H1 (cell line): Measurements from ENCODE around the gene CD99. TPM values are rescaled to one million over a fixed set of nuclear protein-coding genes. Genes with fewer than 3 reads are reported as not detected.

ENCODE experiments used
- CTCF ChIA-PET: fragments of 300-600 bp; sonication (Branson Sonifier 250); formaldehyde crosslinking; loops from one replicate; lab custom pipeline; 2021; ENCODE audit not compliant: partially characterized antibody; lab: Charles Lee
- POLR2A ChIA-PET: fragments of 300-600 bp; sonication (Branson Sonifier 250); formaldehyde crosslinking; loops from one replicate; lab custom pipeline; 2021; ENCODE audit warnings: inconsistent platforms; ENCODE audit not compliant: partially characterized antibody; lab: Charles Lee
- DNase-seq, 2 experiments: peaks; one replicate each; pipeline versions ENCODE4 v3.0.0 to v3.0.0-alpha.2; 2010 to 2022; ENCODE audit warnings: low spot score in 2 of 2, low read depth in 1 of 2, mixed read lengths in 1 of 2
- FAIRE-seq: peaks from 2 replicates; lab custom pipeline; 2011; peaks lifted over from hg19 to GRCh38; lab: Jason Lieb, UNC
- H2AFZ ChIP-seq: 2 replicates; pipeline ENCODE4 v1.8.1; 2012; ENCODE audit warnings: low read length, inconsistent platforms
- H2AK5ac ChIP-seq: 2 replicates; pipeline ENCODE4 v1.6.1; 2013; ENCODE audit warnings: low read depth, low read length
- H2BK120ac ChIP-seq: replicated peaks from 2 replicates; pipeline ENCODE3; 2013; ENCODE audit warnings: low read depth, low read length, inconsistent platforms
- H2BK12ac ChIP-seq: 2 replicates; pipeline ENCODE4 v1.6.1; 2013; ENCODE audit warnings: low read depth, low read length
- H2BK15ac ChIP-seq: 2 replicates; pipeline ENCODE4 v1.6.1; 2013; ENCODE audit warnings: low read length
- H2BK20ac ChIP-seq: 2 replicates; pipeline ENCODE4 v1.6.1; 2013; ENCODE audit warnings: low read length
- H2BK5ac ChIP-seq: 2 replicates; pipeline ENCODE4 v1.6.1; 2013; ENCODE audit warnings: low read depth, low read length
- H3K14ac ChIP-seq: 2 replicates; pipeline ENCODE4 v1.6.1; 2013; ENCODE audit warnings: inconsistent platforms; ENCODE audit not compliant: insufficient read length
- H3K18ac ChIP-seq: 2 replicates; pipeline ENCODE4 v1.6.1; 2013; ENCODE audit warnings: low read length; ENCODE audit errors: extremely low read depth
- H3K23ac ChIP-seq: 2 replicates; pipeline ENCODE4 v1.6.1; 2013; ENCODE audit warnings: inconsistent platforms; ENCODE audit not compliant: insufficient read length
- H3K23me2 ChIP-seq: 2 replicates; pipeline ENCODE4 v1.6.1; 2013; ENCODE audit warnings: low read depth, low read length
- H3K27ac ChIP-seq: 2 replicates; pipeline ENCODE4 v1.6.1; 2011; ENCODE audit warnings: low read depth, low read length, inconsistent platforms
- H3K27me3 ChIP-seq, 4 experiments: replicated peaks in 1 of 4; 1 replicate in 1 of 4; 2 replicates in 3 of 4; pipeline versions ENCODE4 v1.6.1 to v1.8.1; 2011 to 2013; ENCODE audit warnings: low read length in 3 of 4, mild to moderate bottlenecking in 3 of 4, inconsistent platforms in 2 of 4, mixed read lengths in 2 of 4, moderate library complexity in 1 of 4; ENCODE audit not compliant: control insufficient read depth in 3 of 4, insufficient read depth in 3 of 4; ENCODE audit errors: extremely low read depth in 1 of 4
- H3K36me3 ChIP-seq, 4 experiments: 2 replicates each; pipeline versions ENCODE4 v1.6.1 to v1.8.1; 2011 to 2013; ENCODE audit warnings: mild to moderate bottlenecking in 4 of 4, low read length in 3 of 4, moderate library complexity in 2 of 4, control low read depth in 1 of 4, inconsistent platforms in 1 of 4; ENCODE audit not compliant: insufficient read depth in 4 of 4, control insufficient read depth in 2 of 4
- H3K4ac ChIP-seq: replicated peaks from 2 replicates; pipeline ENCODE3; 2013; ENCODE audit warnings: low read length, low read depth, mixed read lengths, inconsistent platforms; ENCODE audit not compliant: insufficient read length
- H3K4me1 ChIP-seq, 4 experiments: replicated peaks in 1 of 4; 1 replicate in 1 of 4; 2 replicates in 3 of 4; pipeline versions ENCODE4 v1.6.1 to v1.8.1; 2011 to 2013; ENCODE audit warnings: low read length in 3 of 4, inconsistent platforms in 2 of 4, mixed read lengths in 1 of 4; ENCODE audit not compliant: insufficient read depth in 4 of 4, control insufficient read depth in 3 of 4
- H3K4me2 ChIP-seq, 2 experiments: 2 replicates each; pipeline versions ENCODE4 v1.6.1 to v1.8.1; 2011 to 2013; ENCODE audit warnings: low read depth in 2 of 2, low read length in 2 of 2, control low read depth in 1 of 2, inconsistent platforms in 1 of 2, mild to moderate bottlenecking in 1 of 2; ENCODE audit not compliant: insufficient read depth in 1 of 2
- H3K4me3 ChIP-seq, 4 experiments: fragments of 200-600, 300-600 bp in 1 of 4; sonication (generic), shearing (Covaris generic), sonication (Bioruptor Twin) in 1 of 4; 2 replicates each; pipeline versions ENCODE4 v1.5.1 to v1.8.1; 2011 to 2016; ENCODE audit warnings: low read length in 4 of 4, low read depth in 3 of 4, control low read depth in 2 of 4, inconsistent platforms in 2 of 4, mild to moderate bottlenecking in 2 of 4, mixed read lengths in 1 of 4, moderate library complexity in 1 of 4; ENCODE audit not compliant: insufficient read depth in 2 of 4; ENCODE audit errors: extremely low read depth in 1 of 4
- H3K56ac ChIP-seq: replicated peaks from 2 replicates; pipeline ENCODE3; 2013; ENCODE audit warnings: low read depth, mild to moderate bottlenecking, mixed read lengths, low read length, inconsistent platforms; ENCODE audit not compliant: insufficient read length
- H3K79me1 ChIP-seq: 2 replicates; pipeline ENCODE4 v1.6.1; 2013; ENCODE audit warnings: low read depth, low read length, control low read depth
- H3K79me2 ChIP-seq, 2 experiments: 2 replicates each; pipeline versions ENCODE4 v1.6.1 to v1.8.1; 2012 to 2013; ENCODE audit warnings: low read length in 2 of 2, mild to moderate bottlenecking in 2 of 2, inconsistent platforms in 1 of 2; ENCODE audit not compliant: insufficient read depth in 2 of 2, control insufficient read depth in 1 of 2
- H3K9ac ChIP-seq, 4 experiments: replicated peaks in 1 of 4; 1 replicate in 1 of 4; 2 replicates in 3 of 4; pipeline versions ENCODE4 v1.6.1 to v1.8.1; 2011 to 2013; ENCODE audit warnings: low read depth in 3 of 4, low read length in 3 of 4, control low read depth in 2 of 4, mild to moderate bottlenecking in 2 of 4, moderate library complexity in 2 of 4, inconsistent platforms in 1 of 4; ENCODE audit errors: extremely low read depth in 1 of 4
- H3K9me3 ChIP-seq, 2 experiments: 2 replicates each; pipeline versions ENCODE4 v1.6.1 to v1.8.1; 2012 to 2013; ENCODE audit warnings: mild to moderate bottlenecking in 2 of 2, moderate library complexity in 2 of 2, control low read depth in 1 of 2, inconsistent platforms in 1 of 2, low read depth in 1 of 2, low read length in 1 of 2, mixed read lengths in 1 of 2; ENCODE audit not compliant: insufficient read depth in 2 of 2
- H4K20me1 ChIP-seq, 2 experiments: replicated peaks in 1 of 2; 2 replicates each; pipeline versions ENCODE3 to v1.8.1; 2011 to 2013; ENCODE audit warnings: inconsistent platforms in 2 of 2, low read length in 2 of 2, mild to moderate bottlenecking in 1 of 2; ENCODE audit not compliant: insufficient read depth in 2 of 2, control insufficient read depth in 1 of 2
- H4K5ac ChIP-seq: 2 replicates; pipeline ENCODE4 v1.6.1; 2013; ENCODE audit warnings: low read length, low read depth, mixed read lengths, inconsistent platforms; ENCODE audit not compliant: insufficient read length
- H4K8ac ChIP-seq: 2 replicates; pipeline ENCODE4 v1.8.0; 2013; ENCODE audit warnings: mild to moderate bottlenecking, moderate library complexity, low read length, inconsistent platforms; ENCODE audit not compliant: insufficient read depth; ENCODE audit errors: extremely low read depth
- H4K91ac ChIP-seq: replicated peaks from 2 replicates; pipeline ENCODE3; 2013; ENCODE audit warnings: low read length, mixed read lengths, inconsistent platforms; ENCODE audit not compliant: insufficient read length
- ATF3 ChIP-seq: IDR thresholded peaks from 2 replicates; pipeline ENCODE4 v1.6.1; 2011; ENCODE audit warnings: low read depth, mild to moderate bottlenecking, low read length; ENCODE audit not compliant: insufficient read depth
- BACH1 ChIP-seq: IDR thresholded peaks from 2 replicates; pipeline ENCODE4 v1.6.1; 2012; ENCODE audit warnings: low read length, improper control_type of control experiment
- BRCA1 ChIP-seq: IDR thresholded peaks from 2 replicates; pipeline ENCODE4 v1.6.1; 2012; ENCODE audit warnings: low read depth, low read length, improper control_type of control experiment
- CTCF ChIP-seq, 3 experiments: IDR thresholded peaks; 1 replicate in 2 of 3; 2 replicates in 1 of 3; pipeline versions ENCODE4 v1.5.1 to v1.6.1; 2011; ENCODE audit warnings: low read length in 3 of 3, mild to moderate bottlenecking in 3 of 3, inconsistent platforms in 2 of 3, low read depth in 1 of 3, moderate library complexity in 1 of 3; ENCODE audit not compliant: insufficient read depth in 1 of 3; ENCODE audit errors: control extremely low read depth in 1 of 3
- EP300 ChIP-seq, 2 experiments: IDR thresholded peaks; 1 replicate in 1 of 2; 2 replicates in 1 of 2; pipeline ENCODE4 v1.6.1; 2011 to 2012; ENCODE audit warnings: low read depth in 2 of 2, low read length in 2 of 2, mild to moderate bottlenecking in 2 of 2, borderline replicate concordance in 1 of 2, inconsistent platforms in 1 of 2, moderate library complexity in 1 of 2
- EZH2 ChIP-seq: fragments of 200-600 bp; sonication (generic); IDR thresholded peaks from 2 replicates; pipeline ENCODE4 v1.7.1; 2012; ENCODE audit warnings: low read depth, mild to moderate bottlenecking, moderate library complexity, low read length, inconsistent platforms; ENCODE audit not compliant: severe bottlenecking
- NRF1 ChIP-seq: IDR thresholded peaks from 2 replicates; pipeline ENCODE4 v1.6.1; 2011; ENCODE audit warnings: mild to moderate bottlenecking, low read depth, low read length, improper control_type of control experiment
- SAP30 ChIP-seq: fragments of 300-600 bp; sonication (generic); IDR thresholded peaks from 2 replicates; pipeline ENCODE4 v1.7.1; 2012; ENCODE audit warnings: low read length, moderate library complexity, mild to moderate bottlenecking, inconsistent platforms; ENCODE audit not compliant: insufficient read depth, insufficient replicate concordance
- SUZ12 ChIP-seq: fragments of 200-600 bp; sonication (generic); IDR thresholded peaks from 2 replicates; pipeline ENCODE4 v1.6.1; 2012; ENCODE audit warnings: mild to moderate bottlenecking, inconsistent platforms, low read length, moderate library complexity, mixed read lengths
- TAF1 ChIP-seq: IDR thresholded peaks from 2 replicates; pipeline ENCODE4 v1.6.1; 2011; ENCODE audit warnings: mild to moderate bottlenecking, low read depth, low read length
- WGBS, 2 experiments: shearing (Covaris generic) in 1 of 2; methylation state at CpG; one replicate each; pipeline versions ENCODE4 v1.1.6 to v1.1.7; 2013 to 2015; ENCODE audit warnings: low lambda C conversion rate in 2 of 2, mixed read lengths in 2 of 2, inconsistent platforms in 1 of 2, low coverage in 1 of 2, missing lambda C conversion rate in 1 of 2; ENCODE audit not compliant: insufficient replicate concordance in 2 of 2, insufficient coverage in 1 of 2, insufficient read length in 1 of 2; ENCODE audit errors: extremely low coverage in 1 of 2, missing lambda C conversion rate in 1 of 2; 5-methylcytosine and 5-hydroxymethylcytosine counted together
- polyA plus RNA-seq, 7 experiments: library from polyadenylated mRNA; depleted of rRNA in 3 of 7; stranded (reverse) in 5 of 7; unstranded in 2 of 7; fragments of >200 nt in 5 of 7; fragments of 200-250 nt in 2 of 7; gene quantifications; 1 replicate in 5 of 7; 2 replicates in 1 of 7; 4 replicates in 1 of 7; pipeline versions ENCODE4 v1.2.1 to v1.2.3, GENCODE V29; 2011 to 2013; ENCODE audit warnings: missing spikeins in 2 of 7, mixed read lengths in 2 of 7
- total RNA-seq: library from RNA; stranded (reverse); fragmentation: NEBNext Ultra II Directional; extraction: Animal tissue kit (Norgen Biotek cat#: 25700); gene quantifications from 2 replicates; pipeline ENCODE4 v1.2.1, GENCODE V29; 2021

CD99 gene
- total and polyA plus RNA-seq, 2 of the 8 experiments (the other 6 are each of a cell fraction or from before 2014, with no cell fraction given), result 30.1 to 47.8 TPM

- H3K18ac ChIP-seq, result no peak overlapping the region
- H2BK15ac ChIP-seq, result no peak overlapping the region
- CTCF ChIA-PET, result no interaction called here
- H2BK120ac ChIP-seq, result no peak overlapping the region
- H3K27ac ChIP-seq, result no peak overlapping the region
- H3K23me2 ChIP-seq, result peaks cover 9% of the 10 kb centered on the region; the same call in 1 of the 2 replicates
- H3K9ac ChIP-seq, result no peak overlapping the region
- no peak overlapping the region for H2AK5ac ChIP-seq
- H4K20me1 ChIP-seq, result peaks cover 0 to 2% of the 10 kb centered on the region in 2 experiments
- no peak overlapping the region for H2BK5ac ChIP-seq
- H2AFZ ChIP-seq, result no peak overlapping the region
- no peak overlapping the region for H2BK12ac ChIP-seq
- FAIRE-seq (no peak), DNase-seq (no peak)
- peaks cover 0 to 6% (median 0%) of the 10 kb centered on the region in 4 experiments; a peak in 3 of 7 replicates for H3K4me1 ChIP-seq
- H3K9me3 ChIP-seq, result no peaks in the 10 kb centered on the region
- H4K5ac ChIP-seq, result no peak overlapping the region
- peaks cover 0 to 4% of the 10 kb centered on the region in 2 experiments; a peak in 3 of 4 replicates for H3K79me2 ChIP-seq
- WGBS, 2 experiments, result 91% methylated on average over 5 of the region's 5 CpGs; no CpG with 5 or more reads in 1 of the 2 experiments
- H3K4ac ChIP-seq, result no peak overlapping the region
- H3K79me1 ChIP-seq, result peaks cover 3% of the 10 kb centered on the region; the same call in 1 of the 2 replicates
- H3K14ac ChIP-seq, result no peak overlapping the region
- H3K4me3 ChIP-seq, result no peak overlapping the region
- H4K8ac ChIP-seq, result no peak overlapping the region
- H3K23ac ChIP-seq, result no peak overlapping the region
- POLR2A ChIA-PET, result no interaction called here
- H3K36me3 ChIP-seq, result peaks cover 0 to 2% (median 0%) of the 10 kb centered on the region in 4 experiments; a peak in 2 of 8 replicates
- no peak overlapping the region for H2BK20ac ChIP-seq
- no peak overlapping the region for H3K4me2 ChIP-seq
- no peak overlapping the region for H4K91ac ChIP-seq
- H3K56ac ChIP-seq, result no peak overlapping the region
- H3K27me3 ChIP-seq, result peaks cover 0 to 6% (median 5%) of the 10 kb centered on the region in 4 experiments; a peak in 6 of 7 replicates
- TF ChIP-seq SUZ12, result no peak
- TF ChIP-seq ATF3, result no peak
- no peak for TF ChIP-seq BACH1
- TF ChIP-seq CTCF (IDR thresholded peaks at IDR 0.05; ENCODE audit: control extremely low read depth in 1 of 3, insufficient read depth in 1 of 3, low read depth in 1 of 3, low read length in 3 of 3), result no peak
- no peak for TF ChIP-seq EZH2
- TF ChIP-seq BRCA1, result no peak
- TF ChIP-seq NRF1, result no peak
- TF ChIP-seq EP300 (IDR thresholded peaks at IDR 0.05; ENCODE audit: borderline replicate concordance in 1 of 2, low read depth in 2 of 2, low read length in 2 of 2), result no peak
- no peak for TF ChIP-seq SAP30
- TF ChIP-seq TAF1, result no peak
Observed at GRCh38 chrX:2698604-2699003, 7.5 kb downstream of the CD99 start.
